ENCODE data around the gene ADAMTSL3.

ADAMTSL3 gene

GRCh38 chr15:83887404-83887803 is 233.5 kb downstream of the ADAMTSL3 start:
- no peak for TF ChIP-seq CTCF (IDR thresholded peaks at IDR 0.05; ENCODE audit: insufficient read depth, low read length, poor library complexity, severe bottlenecking)
- TF ChIP-seq EZH2phosphoT487 (conservative IDR thresholded peaks at IDR 0.05; ENCODE audit: low read length), result no peak
- Histone ChIP-seq H3K9me3 (ENCODE audit: insufficient read depth, low read length) (no peaks in the 10 kb centered on the region), H3K36me3 (ENCODE audit: low read length) (no peaks in the 10 kb centered on the region), H3K79me2 (ENCODE audit: insufficient read depth, low read length) (no peaks in the 10 kb centered on the region), H3K9ac (ENCODE audit: low read length) (no peak overlapping the region), H2AFZ (ENCODE audit: low read depth, low read length, severe bottlenecking) (no peak overlapping the region), H3K4me2 (ENCODE audit: low read depth, low read length, poor library complexity, severe bottlenecking) (no peak overlapping the region), H3K4me3 (ENCODE audit: insufficient read depth, low read length, poor library complexity, severe bottlenecking) (no peak overlapping the region), H3F3A (ENCODE audit: insufficient read depth) (no peaks in the 10 kb centered on the region), H3K27ac (ENCODE audit: low read depth, low read length) (no peak overlapping the region), H4K20me1 (ENCODE audit: low read depth, low read length) (no peaks in the 10 kb centered on the region), H3K9me2 (replicated peaks; ENCODE audit: insufficient read depth, low read length) (no peaks in the 10 kb centered on the region), H3K27me3 (ENCODE audit: low read length) (no peaks in the 10 kb centered on the region)

- H3K27me3 ChIP-seq (ENCODE audit: low read length), result no peaks in the 10 kb centered on the region
- no peaks in the 10 kb centered on the region for H3K9me2 ChIP-seq (replicated peaks; ENCODE audit: insufficient read depth, low read length)
- H3K9me3 ChIP-seq (ENCODE audit: insufficient read depth, low read length), result no peaks in the 10 kb centered on the region
- no peak overlapping the region for H2AFZ ChIP-seq (ENCODE audit: low read depth, low read length, severe bottlenecking)
- TF ChIP-seq CTCF (IDR thresholded peaks at IDR 0.05; ENCODE audit: insufficient read depth, low read length, poor library complexity, severe bottlenecking) (no peak), EZH2phosphoT487 (conservative IDR thresholded peaks at IDR 0.05; ENCODE audit: low read length) (no peak)
- no peaks in the 10 kb centered on the region for H3K79me2 ChIP-seq (ENCODE audit: insufficient read depth, low read length)
- H3K4me2 ChIP-seq (ENCODE audit: low read depth, low read length, poor library complexity, severe bottlenecking), result no peak overlapping the region
- no peak overlapping the region for H3K4me3 ChIP-seq (ENCODE audit: insufficient read depth, low read length, poor library complexity, severe bottlenecking)
- no peak overlapping the region for H3K27ac ChIP-seq (ENCODE audit: low read depth, low read length)
- H3K9ac ChIP-seq (ENCODE audit: low read length), result no peak overlapping the region
- H4K20me1 ChIP-seq (ENCODE audit: low read depth, low read length), result no peaks in the 10 kb centered on the region
- no peaks in the 10 kb centered on the region for H3K36me3 ChIP-seq (ENCODE audit: low read length)
- H3F3A ChIP-seq (ENCODE audit: insufficient read depth), result no peaks in the 10 kb centered on the region
Measured at GRCh38 chr15:83887961-83888360, 234.0 kb downstream of the ADAMTSL3 start.

- H3K4me3 ChIP-seq (ENCODE audit: insufficient read depth, low read length, poor library complexity, severe bottlenecking), result no peak overlapping the region
- H3K9ac ChIP-seq (ENCODE audit: low read length), result no peak overlapping the region
- no peaks in the 10 kb centered on the region for H3F3A ChIP-seq (ENCODE audit: insufficient read depth)
- H3K9me3 ChIP-seq (ENCODE audit: insufficient read depth, low read length), result no peaks in the 10 kb centered on the region
- TF ChIP-seq CTCF (IDR thresholded peaks at IDR 0.05; ENCODE audit: insufficient read depth, low read length, poor library complexity, severe bottlenecking), result no peak
- TF ChIP-seq EZH2phosphoT487 (conservative IDR thresholded peaks at IDR 0.05; ENCODE audit: low read length), result no peak
- no peaks in the 10 kb centered on the region for H3K79me2 ChIP-seq (ENCODE audit: insufficient read depth, low read length)
- no peaks in the 10 kb centered on the region for H4K20me1 ChIP-seq (ENCODE audit: low read depth, low read length)
- no peaks in the 10 kb centered on the region for H3K9me2 ChIP-seq (replicated peaks; ENCODE audit: insufficient read depth, low read length)
- H3K4me2 ChIP-seq (ENCODE audit: low read depth, low read length, poor library complexity, severe bottlenecking), result no peak overlapping the region
- no peaks in the 10 kb centered on the region for H3K36me3 ChIP-seq (ENCODE audit: low read length)
- no peak overlapping the region for H3K27ac ChIP-seq (ENCODE audit: low read depth, low read length)
- H3K27me3 ChIP-seq (ENCODE audit: low read length), result no peaks in the 10 kb centered on the region
- no peak overlapping the region for H2AFZ ChIP-seq (ENCODE audit: low read depth, low read length, severe bottlenecking)
Measured at GRCh38 chr15:83889995-83890394, 236.1 kb downstream of the ADAMTSL3 start.

Measured in SU-DHL-6 (cell line).